GM12878 (cell line): ENCODE data around the gene PAPOLA. TPM values are rescaled to one million over a fixed set of nuclear protein-coding genes. Genes with fewer than 3 reads are reported as not detected.

ENCODE experiments used
- ATAC-seq: fragments of 200-7000 bp; cut with Tn5 transposase; 3 replicates; pipeline ENCODE4 v1.9.1; 2020; ENCODE audit warnings: mild to moderate bottlenecking, moderate library complexity
- BruUV-seq: library from RNA; stranded (reverse); fragments of 400-500 nt; replicated peaks from 2 replicates; lab custom pipeline; 2021; lab: Mats Ljungman, UMichigan
- CTCF ChIA-PET: fragments of 300-600 bp; sonication (Branson Sonifier 250); formaldehyde crosslinking; extraction: SDS; loops from one replicate; lab custom pipeline; 2021; ENCODE audit warnings: inconsistent platforms; lab: Yijun Ruan, JAX
- POLR2A ChIA-PET: fragments of 350-600 bp; formaldehyde crosslinking; extraction: SDS; loops from one replicate; lab custom pipeline; 2021; ENCODE audit warnings: inconsistent platforms; lab: Charles Lee
- RAD21 ChIA-PET: fragments of 300-600 bp; sonication (Branson Sonifier 250); formaldehyde crosslinking; loops from one replicate; lab custom pipeline; 2023; ENCODE audit warnings: antibody characterized with exemption; ENCODE audit not compliant: unreplicated experiment; lab: Charles Lee
- SMC1A ChIA-PET: fragments of 300-600 bp; sonication (Branson Sonifier 250); formaldehyde crosslinking; loops from one replicate; lab custom pipeline; 2023; ENCODE audit not compliant: unreplicated experiment, uncharacterized antibody; lab: Charles Lee
- DNase-seq: peaks from one replicate; pipeline ENCODE4 v3.0.0-alpha.2; 2011; ENCODE audit warnings: low read depth, low spot score
- FAIRE-seq: peaks from 3 replicates; lab custom pipeline; 2011; peaks lifted over from hg19 to GRCh38; lab: Jason Lieb, UNC
- H2AFZ ChIP-seq: 2 replicates; pipeline ENCODE4 v1.6.0; 2011; ENCODE audit warnings: low read depth, low read length, control low read depth; ENCODE audit not compliant: control insufficient read depth
- H3K27ac ChIP-seq: 2 replicates; pipeline ENCODE4 v1.5.1; 2011; ENCODE audit warnings: control low read depth; ENCODE audit not compliant: control insufficient read depth, insufficient read depth
- H3K27me3 ChIP-seq, 2 experiments: replicated peaks in 1 of 2; 2 replicates each; pipeline versions ENCODE4 v1.6.0 to v1.6.1; 2011; ENCODE audit warnings: low read length in 1 of 2; ENCODE audit not compliant: control insufficient read depth in 2 of 2, insufficient read depth in 2 of 2
- H3K36me3 ChIP-seq, 2 experiments: 2 replicates each; pipeline ENCODE4 v1.5.1; 2011; ENCODE audit warnings: low read length in 1 of 2; ENCODE audit not compliant: control insufficient read depth in 2 of 2, insufficient read depth in 2 of 2
- H3K4me1 ChIP-seq: 2 replicates; pipeline ENCODE4 v1.6.1; 2011; ENCODE audit warnings: mild to moderate bottlenecking, low read length, moderate library complexity, mixed read lengths; ENCODE audit not compliant: control insufficient read depth, insufficient read depth
- H3K4me2 ChIP-seq: 2 replicates; pipeline ENCODE4 v1.6.0; 2011; ENCODE audit warnings: control low read depth; ENCODE audit not compliant: control insufficient read depth, insufficient read depth
- H3K4me3 ChIP-seq: fragments of 200-600 bp; sonication (generic); 2 replicates; pipeline ENCODE4 v1.5.1; 2016
- H3K79me2 ChIP-seq: 2 replicates; pipeline ENCODE4 v1.6.0; 2011; ENCODE audit warnings: low read length; ENCODE audit not compliant: control insufficient read depth, insufficient read depth
- H3K9ac ChIP-seq: 2 replicates; pipeline ENCODE4 v1.8.0; 2011; ENCODE audit warnings: low read length, control low read depth, mixed read lengths; ENCODE audit not compliant: control insufficient read depth, insufficient read depth
- H3K9me3 ChIP-seq: replicated peaks from 3 replicates; pipeline ENCODE4 v1.5.1; 2011; ENCODE audit warnings: mild to moderate bottlenecking, low read length; ENCODE audit not compliant: control insufficient read depth, insufficient read depth
- H4K20me1 ChIP-seq: 2 replicates; pipeline ENCODE4 v1.6.0; 2011; ENCODE audit not compliant: control insufficient read depth, insufficient read depth
- BACH1 ChIP-seq: fragments of 450-650 bp; IDR thresholded peaks from 2 replicates; pipeline ENCODE4 v1.6.1; 2017; ENCODE audit warnings: mild to moderate bottlenecking, borderline replicate concordance
- BRCA1 ChIP-seq: IDR thresholded peaks from 2 replicates; pipeline ENCODE4 v1.6.1; 2011; ENCODE audit warnings: low read depth, low read length, improper control_type of control experiment
- ELK1 ChIP-seq: IDR thresholded peaks from 2 replicates; pipeline ENCODE4 v1.6.1; 2012; ENCODE audit warnings: low read depth, low read length, improper control_type of control experiment
- FOS ChIP-seq: IDR thresholded peaks from 3 replicates; pipeline ENCODE4 v1.6.1; 2011; ENCODE audit warnings: borderline replicate concordance; ENCODE audit not compliant: insufficient read length; ENCODE audit errors: extremely low read depth
- HCFC1 ChIP-seq: fragments of 150-350 bp; IDR thresholded peaks from 2 replicates; pipeline ENCODE4 v1.6.1; 2014; ENCODE audit warnings: low read length
- HSF1 ChIP-seq: fragments of 150-350 bp; IDR thresholded peaks from 2 replicates; pipeline ENCODE4 v1.6.1; 2014; ENCODE audit warnings: mild to moderate bottlenecking, low read depth, low read length
- NFXL1 ChIP-seq: fragments of 450-650 bp; IDR thresholded peaks from 2 replicates; pipeline ENCODE4 v1.6.1; 2017; ENCODE audit warnings: antibody characterized with exemption, mild to moderate bottlenecking, borderline replicate concordance
- PAX5 ChIP-seq: IDR thresholded peaks from 2 replicates; pipeline ENCODE4 v1.6.1; 2011; ENCODE audit warnings: low read depth, low read length, borderline replicate concordance
- POU2F2 ChIP-seq: IDR thresholded peaks from 3 replicates; pipeline ENCODE4 v1.6.1; 2011; ENCODE audit warnings: low read depth, mild to moderate bottlenecking, low read length, borderline replicate concordance
- SMAD5 ChIP-seq: IDR thresholded peaks from 2 replicates; pipeline ENCODE4 v1.6.1; 2016; ENCODE audit warnings: antibody characterized with exemption, low read depth
- SMARCA5 ChIP-seq: fragments of 450-650 bp; IDR thresholded peaks from 2 replicates; pipeline ENCODE4 v1.6.1; 2017; ENCODE audit warnings: mild to moderate bottlenecking
- SUPT20H ChIP-seq: IDR thresholded peaks from 2 replicates; pipeline ENCODE4 v1.6.1; 2011; ENCODE audit warnings: low read depth, mild to moderate bottlenecking, low read length, moderate library complexity, borderline replicate concordance; ENCODE audit not compliant: control insufficient read depth
- ZZZ3 ChIP-seq: IDR thresholded peaks from 2 replicates; pipeline ENCODE4 v1.6.1; 2011; ENCODE audit warnings: low read depth; ENCODE audit not compliant: control insufficient read depth, insufficient read length
- WGBS: methylation state at CpG from one replicate; pipeline ENCODE4 v1.1.6; 2016; ENCODE audit warnings: low lambda C conversion rate; ENCODE audit not compliant: insufficient replicate concordance, insufficient coverage; ENCODE audit errors: missing lambda C conversion rate; 5-methylcytosine and 5-hydroxymethylcytosine counted together
- in situ Hi-C: fragments of 300-500 bp; cut with MboI; formaldehyde crosslinking; loops from 9 replicates; pipeline ENCODE4 v1.14.3; 2018; ENCODE audit warnings: mixed read lengths
- intact Hi-C: fragments of 100-400 bp; cut with micrococcal nuclease; formaldehyde crosslinking; loops from one replicate; pipeline ENCODE4 v1.14.2; 2022; ENCODE audit not compliant: unreplicated experiment
- polyA plus RNA-seq, 11 experiments: library from polyadenylated mRNA; depleted of rRNA in 4 of 11; unstranded in 6 of 11; stranded (reverse) in 5 of 11; fragments of >200 nt; fragmentation: Nextera tagmentation in 4 of 11; fragmentation: Illumina TruSeq in 1 of 11; extraction: Ambion mirVana in 4 of 11; extraction: Trizol in 1 of 11; gene quantifications; 1 replicate in 1 of 11; 2 replicates in 10 of 11; pipeline versions ENCODE4 v1.2.1 to v1.2.3, GENCODE V29; 2011 to 2016; ENCODE audit warnings: inconsistent platforms in 2 of 11, missing spikeins in 2 of 11, low read depth in 1 of 11
- total RNA-seq, 4 experiments: library from RNA; depleted of rRNA in 3 of 4; stranded (reverse); fragments of >200 nt in 3 of 4; fragmentation: Illumina TruSeq in 1 of 4; extraction: Trizol in 1 of 4; gene quantifications; 2 replicates each; pipeline versions ENCODE4 v1.2.1 to v1.2.3, GENCODE V29; 2013 to 2021
- TF ChIP-seq, protein P1 (sequence below): fragments of 450-650 bp; IDR thresholded peaks from 2 replicates; pipeline ENCODE4 v1.6.1; 2017; ENCODE audit warnings: mild to moderate bottlenecking, low read depth, inconsistent platforms; ENCODE audit not compliant: poor library complexity, severe bottlenecking
- TF ChIP-seq, protein P2 (sequence below): fragments of 450-650 bp; IDR thresholded peaks from 2 replicates; pipeline ENCODE4 v1.6.1; 2017; ENCODE audit warnings: mild to moderate bottlenecking

PAPOLA gene
- total and polyA plus RNA-seq, 10 of the 15 experiments (the other 5 are each of a cell fraction or from before 2014, with no cell fraction given): 46.0 to 185 (median 114) TPM

DNA sequence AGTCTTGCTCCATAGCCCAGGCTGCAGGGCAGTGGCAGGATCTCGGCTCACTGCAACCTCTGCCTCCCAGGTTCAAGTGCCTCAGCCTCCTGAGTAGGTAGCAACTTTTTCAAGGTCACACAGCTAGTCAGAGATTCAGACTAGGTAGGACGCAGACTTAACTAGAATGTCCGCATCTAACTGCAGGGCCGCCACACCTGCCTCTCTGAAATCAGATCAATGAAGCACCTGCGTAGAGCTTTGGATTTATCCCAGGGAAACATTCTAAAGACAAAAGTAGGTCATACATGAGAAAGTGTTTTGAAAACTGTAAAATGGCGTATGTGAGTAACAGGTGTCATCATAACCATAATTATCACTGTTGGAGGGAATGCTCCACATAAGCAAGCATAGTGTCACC, 49.5 kb upstream of the PAPOLA start (continued):
- TF ChIP-seq, protein P1, sequence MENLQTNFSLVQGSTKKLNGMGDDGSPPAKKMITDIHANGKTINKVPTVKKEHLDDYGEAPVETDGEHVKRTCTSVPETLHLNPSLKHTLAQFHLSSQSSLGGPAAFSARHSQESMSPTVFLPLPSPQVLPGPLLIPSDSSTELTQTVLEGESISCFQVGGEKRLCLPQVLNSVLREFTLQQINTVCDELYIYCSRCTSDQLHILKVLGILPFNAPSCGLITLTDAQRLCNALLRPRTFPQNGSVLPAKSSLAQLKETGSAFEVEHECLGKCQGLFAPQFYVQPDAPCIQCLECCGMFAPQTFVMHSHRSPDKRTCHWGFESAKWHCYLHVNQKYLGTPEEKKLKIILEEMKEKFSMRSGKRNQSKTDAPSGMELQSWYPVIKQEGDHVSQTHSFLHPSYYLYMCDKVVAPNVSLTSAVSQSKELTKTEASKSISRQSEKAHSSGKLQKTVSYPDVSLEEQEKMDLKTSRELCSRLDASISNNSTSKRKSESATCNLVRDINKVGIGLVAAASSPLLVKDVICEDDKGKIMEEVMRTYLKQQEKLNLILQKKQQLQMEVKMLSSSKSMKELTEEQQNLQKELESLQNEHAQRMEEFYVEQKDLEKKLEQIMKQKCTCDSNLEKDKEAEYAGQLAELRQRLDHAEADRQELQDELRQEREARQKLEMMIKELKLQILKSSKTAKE: no peak

DNA sequence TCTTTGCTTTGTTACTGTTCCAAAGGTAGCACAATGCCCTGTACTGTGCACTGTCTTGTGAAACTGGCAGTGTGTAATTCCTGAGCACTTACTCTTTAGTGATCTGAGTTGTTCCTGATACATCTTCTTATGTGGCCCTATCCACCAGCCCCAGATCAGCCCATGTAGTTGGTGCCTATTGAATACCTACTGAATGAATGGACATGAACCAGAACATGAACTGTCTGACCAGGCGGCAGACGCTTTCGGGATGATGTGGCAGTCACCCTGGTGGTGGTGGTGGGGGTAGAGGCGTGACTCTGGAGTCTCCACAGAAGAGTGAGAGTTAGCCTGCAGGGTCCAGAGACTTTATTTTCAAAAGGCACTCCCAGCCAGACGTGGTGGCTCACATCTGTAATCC, 46.6 kb upstream of the PAPOLA start:
- no peak for FAIRE-seq
- POLR2A ChIA-PET: no interaction called here
- TF ChIP-seq BACH1 (no peak), SMAD5 (no peak), SMARCA5 (no peak), ELK1 (no peak), BRCA1 (no peak), HCFC1 (no peak), HSF1 (no peak), POU2F2 (no peak), PAX5 (no peak), FOS (no peak), SUPT20H (no peak), ZZZ3 (no peak), NFXL1 (no peak)
- TF ChIP-seq, protein P2, sequence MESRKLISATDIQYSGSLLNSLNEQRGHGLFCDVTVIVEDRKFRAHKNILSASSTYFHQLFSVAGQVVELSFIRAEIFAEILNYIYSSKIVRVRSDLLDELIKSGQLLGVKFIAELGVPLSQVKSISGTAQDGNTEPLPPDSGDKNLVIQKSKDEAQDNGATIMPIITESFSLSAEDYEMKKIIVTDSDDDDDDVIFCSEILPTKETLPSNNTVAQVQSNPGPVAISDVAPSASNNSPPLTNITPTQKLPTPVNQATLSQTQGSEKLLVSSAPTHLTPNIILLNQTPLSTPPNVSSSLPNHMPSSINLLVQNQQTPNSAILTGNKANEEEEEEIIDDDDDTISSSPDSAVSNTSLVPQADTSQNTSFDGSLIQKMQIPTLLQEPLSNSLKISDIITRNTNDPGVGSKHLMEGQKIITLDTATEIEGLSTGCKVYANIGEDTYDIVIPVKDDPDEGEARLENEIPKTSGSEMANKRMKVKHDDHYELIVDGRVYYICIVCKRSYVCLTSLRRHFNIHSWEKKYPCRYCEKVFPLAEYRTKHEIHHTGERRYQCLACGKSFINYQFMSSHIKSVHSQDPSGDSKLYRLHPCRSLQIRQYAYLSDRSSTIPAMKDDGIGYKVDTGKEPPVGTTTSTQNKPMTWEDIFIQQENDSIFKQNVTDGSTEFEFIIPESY: no peak

More for the DNA sequence above, 46.6 kb upstream of the PAPOLA start:
- ChIA-PET CTCF (no interaction called here), RAD21 (no interaction called here), SMC1A (no interaction called here)
- H4K20me1 ChIP-seq: no peaks in the 10 kb centered on the region
- H2AFZ ChIP-seq: no peak overlapping the region
- H3K4me2 ChIP-seq: no peak overlapping the region
- H3K27ac ChIP-seq: no peak overlapping the region
- no peaks in the 10 kb centered on the region for H3K36me3 ChIP-seq
- WGBS: 29% methylated on average over 5 of the region's 5 CpGs
- no peak overlapping the region for H3K4me3 ChIP-seq
- no peaks in the 10 kb centered on the region for H3K79me2 ChIP-seq
- intact Hi-C loops: no loop called here
- no peak overlapping the region for H3K9ac ChIP-seq
- no TSS peak for BruUV-seq
- H3K4me1 ChIP-seq: no peaks in the 10 kb centered on the region
- ATAC-seq (peak; percentile 55), DNase-seq (no peak)
- H3K9me3 ChIP-seq: no peaks in the 10 kb centered on the region
- no peaks in the 10 kb centered on the region; a peak in 1 of 4 replicates for H3K27me3 ChIP-seq
- in situ Hi-C loops: no loop called here
